Stimulated activated memory B cell treated with anti-CD40 and anti-IgM and Interleukin-4, amounts not matched to agents 10 μg/mL and 1 μg/mL and 100 μg/mL, for 72 hours (primary cell): ENCODE data around the gene WFDC11.
"Not testable (repeated sequence)": the region's sequence is repeated elsewhere in the genome, so short reads cannot be mapped to it uniquely, and the experiment has no call there.

ENCODE experiments used
- ATAC-seq: fragments of 150-1000 bp; cut with Tn5 transposase; 2 replicates; pipeline ENCODE4 v1.10.0; 2021
- H3K27ac Mint-ChIP-seq: one replicate; pipeline ENCODE4 v1.8.0; 2022; ENCODE audit warnings: mild to moderate bottlenecking, mixed read lengths
- H3K27me3 Mint-ChIP-seq: one replicate; pipeline ENCODE4 v1.8.0; 2022; ENCODE audit warnings: mixed read lengths
- H3K36me3 Mint-ChIP-seq: one replicate; pipeline ENCODE4 v1.8.0; 2022; ENCODE audit warnings: mixed read lengths
- H3K4me1 Mint-ChIP-seq: one replicate; pipeline ENCODE4 v1.8.0; 2022; ENCODE audit warnings: mixed read lengths
- H3K4me3 Mint-ChIP-seq: one replicate; pipeline ENCODE4 v1.8.0; 2022; ENCODE audit warnings: mild to moderate bottlenecking, moderate library complexity, mixed read lengths
- H3K9me3 Mint-ChIP-seq: one replicate; pipeline ENCODE4 v1.8.0; 2022; ENCODE audit warnings: mixed read lengths

The WFDC11 gene

GRCh38 chr20:45670139-45670538 is at the start of gene WFDC11:
Gene WFDC11 (minus strand): TSS chr20:45670239. CDS start chr20:45650600, 19,639 bp downstream.
- no peak within 1 kb of the TSS for H3K4me3 Mint-ChIP-seq
- no peaks in the 10 kb centered on the region for H3K36me3 Mint-ChIP-seq
- H3K27me3 Mint-ChIP-seq: peaks cover 35% of the 10 kb centered on the region
- peaks cover 3% of the 10 kb centered on the region for H3K9me3 Mint-ChIP-seq
- no peak for ATAC-seq
- H3K4me1 Mint-ChIP-seq: no peaks in the 10 kb centered on the region
- no peak within 1 kb of the TSS for H3K27ac Mint-ChIP-seq

- peaks cover 22% of the 10 kb centered on the region for H3K27me3 Mint-ChIP-seq
- H3K4me3 Mint-ChIP-seq: not testable (repeated sequence)
- peak; percentile 48 for ATAC-seq
- peaks cover 11% of the 10 kb centered on the region for H3K36me3 Mint-ChIP-seq
- H3K27ac Mint-ChIP-seq: peak overlapping the region; percentile 31
- H3K9me3 Mint-ChIP-seq: peaks cover 12% of the 10 kb centered on the region
- H3K4me1 Mint-ChIP-seq: peaks cover 38% of the 10 kb centered on the region
Measured at GRCh38 chr20:45716141-45716688, 46.2 kb upstream of the WFDC11 start.

- H3K4me3 Mint-ChIP-seq: no peak within 1 kb of the TSS
- H3K4me1 Mint-ChIP-seq: peaks cover 10% of the 10 kb centered on the region
- no peak within 1 kb of the TSS for H3K27ac Mint-ChIP-seq
Measured at GRCh38 chr20:45704969-45705637, 35.1 kb upstream of the WFDC11 start, which contains the start of gene WFDC10B. Gene WFDC10B (minus strand): TSS chr20:45705019. CDS start chr20:45685992, 19,027 bp downstream.

GRCh38 chr20:45701873-45702272 is 31.8 kb upstream of the WFDC11 start, which contains the start of gene WFDC13:
Gene WFDC13 (plus strand): TSS chr20:45702038. CDS start chr20:45702124, 86 bp downstream.
- no peak for ATAC-seq

More at GRCh38 chr20:45704969-45705637, 35.1 kb upstream of the WFDC11 start, which contains the start of gene WFDC10B:
- ATAC-seq: no peak
- H3K36me3 Mint-ChIP-seq: no peaks in the 10 kb centered on the region
- H3K27me3 Mint-ChIP-seq: peaks cover 25% of the 10 kb centered on the region
- H3K9me3 Mint-ChIP-seq: no peaks in the 10 kb centered on the region

GRCh38 chr20:45701104-45701503 is 31.1 kb upstream of the WFDC11 start:
- H3K36me3 Mint-ChIP-seq: no peaks in the 10 kb centered on the region
- no peaks in the 10 kb centered on the region for H3K9me3 Mint-ChIP-seq
- H3K27ac Mint-ChIP-seq: peak overlapping the region; percentile 10
- peaks cover 17% of the 10 kb centered on the region for H3K27me3 Mint-ChIP-seq
- ATAC-seq: peak; percentile 64
- H3K4me3 Mint-ChIP-seq: no peak overlapping the region
- H3K4me1 Mint-ChIP-seq: peaks cover 10% of the 10 kb centered on the region

More at GRCh38 chr20:45701873-45702272, 31.8 kb upstream of the WFDC11 start, which contains the start of gene WFDC13:
- Mint-ChIP-seq H3K9me3 (no peaks in the 10 kb centered on the region), H3K27ac (peak within 1 kb of the TSS; percentile 10), H3K36me3 (no peaks in the 10 kb centered on the region), H3K4me3 (no peak within 1 kb of the TSS), H3K4me1 (peaks cover 10% of the 10 kb centered on the region), H3K27me3 (peaks cover 11% of the 10 kb centered on the region)

GRCh38 chr20:45695496-45695895 is 25.5 kb upstream of the WFDC11 start:
- H3K9me3 Mint-ChIP-seq: no peaks in the 10 kb centered on the region
- no peak overlapping the region for H3K27ac Mint-ChIP-seq
- H3K4me3 Mint-ChIP-seq: no peak overlapping the region
- ATAC-seq: no peak
- no peaks in the 10 kb centered on the region for H3K36me3 Mint-ChIP-seq
- peaks cover 1% of the 10 kb centered on the region for H3K4me1 Mint-ChIP-seq
- peaks cover 56% of the 10 kb centered on the region for H3K27me3 Mint-ChIP-seq

GRCh38 chr20:45693346-45693745 is 23.3 kb upstream of the WFDC11 start:
- H3K36me3 Mint-ChIP-seq, H3K4me3 Mint-ChIP-seq, H3K9me3 Mint-ChIP-seq, H3K27ac Mint-ChIP-seq, ATAC-seq, H3K4me1 Mint-ChIP-seq: not testable (repeated sequence)
- H3K27me3 Mint-ChIP-seq: peaks cover 59% of the 10 kb centered on the region

- no peak overlapping the region for H3K4me3 Mint-ChIP-seq
- ATAC-seq: peak; percentile 39
- H3K36me3 Mint-ChIP-seq: no peaks in the 10 kb centered on the region
- no peak overlapping the region for H3K27ac Mint-ChIP-seq
- H3K4me1 Mint-ChIP-seq: no peaks in the 10 kb centered on the region
- H3K9me3 Mint-ChIP-seq: no peaks in the 10 kb centered on the region
- H3K27me3 Mint-ChIP-seq: peaks cover 16% of the 10 kb centered on the region
Measured at GRCh38 chr20:45685896-45686295, 15.9 kb upstream of the WFDC11 start.

GRCh38 chr20:45679650-45680049 is 9.6 kb upstream of the WFDC11 start:
- H3K27me3 Mint-ChIP-seq: peaks cover 20% of the 10 kb centered on the region
- H3K4me3 Mint-ChIP-seq: no peak overlapping the region
- peaks cover 26% of the 10 kb centered on the region for H3K9me3 Mint-ChIP-seq
- no peak for ATAC-seq
- no peaks in the 10 kb centered on the region for H3K4me1 Mint-ChIP-seq
- H3K27ac Mint-ChIP-seq: no peak overlapping the region
- H3K36me3 Mint-ChIP-seq: peaks cover 5% of the 10 kb centered on the region

- H3K27me3 Mint-ChIP-seq: peaks cover 23% of the 10 kb centered on the region
- ATAC-seq: no peak
- no peak overlapping the region for H3K27ac Mint-ChIP-seq
- peaks cover 2% of the 10 kb centered on the region for H3K36me3 Mint-ChIP-seq
- no peak overlapping the region for H3K4me3 Mint-ChIP-seq
- peaks cover 14% of the 10 kb centered on the region for H3K9me3 Mint-ChIP-seq
- no peaks in the 10 kb centered on the region for H3K4me1 Mint-ChIP-seq
Measured at GRCh38 chr20:45672765-45673164, 2.7 kb upstream of the WFDC11 start.

- H3K27ac Mint-ChIP-seq, H3K4me1 Mint-ChIP-seq, H3K4me3 Mint-ChIP-seq, H3K36me3 Mint-ChIP-seq, H3K9me3 Mint-ChIP-seq, H3K27me3 Mint-ChIP-seq, ATAC-seq: not testable (repeated sequence)
Measured at GRCh38 chr20:45657038-45657437, 13.0 kb downstream of the WFDC11 start.

GRCh38 chr20:45651726-45652125 is 18.3 kb downstream of the WFDC11 start:
- ATAC-seq, H3K9me3 Mint-ChIP-seq, H3K4me3 Mint-ChIP-seq, H3K4me1 Mint-ChIP-seq, H3K36me3 Mint-ChIP-seq, H3K27ac Mint-ChIP-seq, H3K27me3 Mint-ChIP-seq: not testable (repeated sequence)

- peaks cover 14% of the 10 kb centered on the region for H3K27me3 Mint-ChIP-seq
- ATAC-seq: no peak
- no peak overlapping the region for H3K4me3 Mint-ChIP-seq
- H3K27ac Mint-ChIP-seq: no peak overlapping the region
- no peaks in the 10 kb centered on the region for H3K36me3 Mint-ChIP-seq
- H3K4me1 Mint-ChIP-seq: no peaks in the 10 kb centered on the region
- H3K9me3 Mint-ChIP-seq: no peaks in the 10 kb centered on the region
Measured at GRCh38 chr20:45649312-45649863, 20.7 kb downstream of the WFDC11 start.

GRCh38 chr20:45647441-45648050 is 22.5 kb downstream of the WFDC11 start:
- no peaks in the 10 kb centered on the region for H3K36me3 Mint-ChIP-seq
- no peaks in the 10 kb centered on the region for H3K4me1 Mint-ChIP-seq
- H3K9me3 Mint-ChIP-seq: no peaks in the 10 kb centered on the region
- no peak overlapping the region for H3K27ac Mint-ChIP-seq
- ATAC-seq: peak; percentile 34
- no peak overlapping the region for H3K4me3 Mint-ChIP-seq
- H3K27me3 Mint-ChIP-seq: peaks cover 13% of the 10 kb centered on the region

- no peaks in the 10 kb centered on the region for H3K4me1 Mint-ChIP-seq
- H3K9me3 Mint-ChIP-seq: no peaks in the 10 kb centered on the region
- H3K27ac Mint-ChIP-seq: no peak overlapping the region
- peaks cover 16% of the 10 kb centered on the region for H3K27me3 Mint-ChIP-seq
- no peaks in the 10 kb centered on the region for H3K36me3 Mint-ChIP-seq
- no peak overlapping the region for H3K4me3 Mint-ChIP-seq
- ATAC-seq: no peak
Measured at GRCh38 chr20:45646875-45647274, 23.2 kb downstream of the WFDC11 start.
